ENCODE data around the gene PAX7. TPM values are rescaled to one million over a fixed set of nuclear protein-coding genes. Genes with fewer than 3 reads are reported as not detected.

PAX7 gene
- total RNA-seq, 1 donor from 2014 or later = not detected

- intact Hi-C loops (cut with micrococcal nuclease) = no loop called here
Measured at GRCh38 chr1:18654599-18654998, 24.0 kb downstream of the PAX7 start.

- intact Hi-C loops (cut with micrococcal nuclease) = no loop called here
Measured at GRCh38 chr1:18657506-18658201, 27.0 kb downstream of the PAX7 start.

- intact Hi-C loops (cut with micrococcal nuclease) = no loop called here
Measured at GRCh38 chr1:18658831-18659230, 28.2 kb downstream of the PAX7 start.

GRCh38 chr1:18661404-18662285, 31.0 kb downstream of the PAX7 start:
- intact Hi-C loops (cut with micrococcal nuclease) = no loop called here

- intact Hi-C loops (cut with micrococcal nuclease) = no loop called here
Measured at GRCh38 chr1:18662286-18662639, 31.6 kb downstream of the PAX7 start.

- intact Hi-C loops (cut with micrococcal nuclease) = no loop called here
Measured at GRCh38 chr1:18666317-18666920, 35.8 kb downstream of the PAX7 start.

- intact Hi-C loops (cut with micrococcal nuclease) = no loop called here
Measured at GRCh38 chr1:18667333-18667732, 36.7 kb downstream of the PAX7 start.

- intact Hi-C loops (cut with micrococcal nuclease) = no loop called here
Measured at GRCh38 chr1:18668046-18668445, 37.4 kb downstream of the PAX7 start.

- intact Hi-C loops (cut with micrococcal nuclease) = no loop called here
Measured at GRCh38 chr1:18668750-18669404, 38.2 kb downstream of the PAX7 start.

GRCh38 chr1:18670121-18670867, 39.6 kb downstream of the PAX7 start:
- intact Hi-C loops (cut with micrococcal nuclease) = no loop called here

GRCh38 chr1:18670868-18671225, 40.2 kb downstream of the PAX7 start:
- intact Hi-C loops (cut with micrococcal nuclease) = no loop called here

GRCh38 chr1:18673976-18674375, 43.3 kb downstream of the PAX7 start:
- intact Hi-C loops (cut with micrococcal nuclease) = no loop called here

- intact Hi-C loops (cut with micrococcal nuclease) = no loop called here
Measured at GRCh38 chr1:18676332-18676781, 45.7 kb downstream of the PAX7 start.

- intact Hi-C loops (cut with micrococcal nuclease) = loop anchor here (1.0 kb wide), 1 partner anchor 84 kb away; no protein-coding TSS in a partner anchor
Measured at GRCh38 chr1:18681423-18681835, 50.8 kb downstream of the PAX7 start.

GRCh38 chr1:18682375-18682774, 51.7 kb downstream of the PAX7 start:
- intact Hi-C loops (cut with micrococcal nuclease) = no loop called here

GRCh38 chr1:18684303-18684702, 53.7 kb downstream of the PAX7 start:
- intact Hi-C loops (cut with micrococcal nuclease) = no loop called here

- intact Hi-C loops (cut with micrococcal nuclease) = no loop called here
Measured at GRCh38 chr1:18686540-18686939, 55.9 kb downstream of the PAX7 start.

GRCh38 chr1:18687273-18687672, 56.6 kb downstream of the PAX7 start:
- intact Hi-C loops (cut with micrococcal nuclease) = no loop called here

- intact Hi-C loops (cut with micrococcal nuclease) = no loop called here
Measured at GRCh38 chr1:18691648-18692047, 61.0 kb downstream of the PAX7 start.

GRCh38 chr1:18693256-18694098, 62.8 kb downstream of the PAX7 start:
- intact Hi-C loops (cut with micrococcal nuclease) = no loop called here

Data from T-helper 1 cell treated with Interleukin-12 subunit alpha and Interleukin-12 subunit beta and Interleukin-4 antibody, amounts not matched to agents 30 ng/mL and 1 ng/mL, for 36 hours (primary cell).